Kidney glomerular epithelial cell (primary cell): Measurements from ENCODE around the gene ANG.
"Not testable (repeated sequence)": the region's sequence is repeated elsewhere in the genome, so short reads cannot be mapped to it uniquely, and the experiment has no call there.

Experiments used
- DNase-seq: peaks from one replicate; lab custom pipeline; 2025; lab: John Stamatoyannopoulos, UW

Gene ANG

DNA sequence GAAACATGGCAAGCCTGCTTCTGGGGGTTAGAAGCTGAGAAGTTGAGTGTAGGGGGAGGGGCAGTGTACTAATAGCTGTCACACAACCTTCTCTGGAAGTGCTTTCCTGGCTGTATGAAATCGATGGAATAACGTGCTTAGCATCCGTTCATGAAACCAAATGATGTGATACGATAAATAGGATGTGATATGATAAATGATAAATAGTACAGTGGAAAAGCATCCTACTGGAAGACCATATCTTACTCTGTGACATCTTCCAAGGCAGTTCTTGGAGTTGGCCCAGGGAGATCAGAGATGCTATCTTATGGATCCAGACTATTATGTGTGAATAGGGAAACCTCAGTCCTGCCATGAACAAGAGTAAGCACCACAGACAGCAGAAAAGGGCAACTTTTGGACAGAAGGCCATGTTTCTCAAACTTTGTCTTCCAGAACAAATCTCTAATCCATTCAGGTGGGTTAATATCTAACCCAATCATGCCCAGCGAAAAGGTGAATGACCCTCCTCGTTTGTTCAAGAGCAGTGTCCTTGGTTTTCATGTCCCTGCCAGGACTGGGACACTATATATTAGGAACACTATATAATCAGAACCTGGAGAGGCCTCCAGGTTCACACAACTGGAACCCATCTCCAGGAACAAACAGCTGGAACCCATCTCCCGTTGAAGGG lies at the start of gene ANG:
Gene ANG, plus strand, starts transcription at position 598 of the 673 bp plus-strand sequence. CDS start 4,801 bp downstream, outside the sequence.
- no peak for DNase-seq

DNA sequence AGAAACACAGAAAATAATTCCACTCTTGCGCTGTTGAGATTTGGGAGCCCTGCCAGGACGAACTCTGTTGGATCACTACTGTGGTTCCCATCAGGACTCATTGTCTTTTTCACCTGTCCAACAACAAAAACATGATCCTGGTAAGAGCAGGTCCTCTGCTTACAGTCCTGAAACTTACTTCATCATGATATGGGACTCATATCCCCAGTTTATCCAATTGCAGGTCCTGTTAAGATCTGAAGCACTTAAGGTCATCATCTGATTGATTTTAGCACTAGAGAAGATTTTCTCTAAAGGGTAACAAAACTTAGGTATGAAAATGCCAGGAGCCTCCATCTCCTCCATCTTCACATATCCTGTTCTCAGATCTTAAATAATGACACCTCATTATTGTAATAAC lies 47.0 kb upstream of the ANG start, which contains the start of gene OR6S1:
Gene OR6S1, minus strand, starts transcription at position 101 of the 400 bp plus-strand sequence. Its CDS starts 0 bp downstream, at position 101.
- DNase-seq, result no peak

DNA sequence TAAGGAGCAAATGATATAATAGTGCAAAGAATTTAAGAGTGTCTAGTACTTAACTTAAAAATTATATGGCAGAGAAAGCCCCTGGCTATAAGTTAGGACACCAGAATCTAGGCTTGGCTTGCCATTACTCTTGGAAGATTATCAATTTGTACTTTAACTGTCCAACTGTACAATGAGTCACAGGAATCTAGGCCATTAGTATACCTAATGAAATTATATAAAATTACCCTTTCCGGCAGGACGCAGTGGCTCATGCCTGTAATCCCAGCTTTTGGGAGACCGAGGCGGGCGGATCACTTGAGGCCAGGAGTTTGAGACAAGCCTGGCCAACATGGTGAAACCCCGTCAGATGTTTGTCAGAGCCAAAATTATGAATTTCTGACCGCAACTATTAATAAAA lies 46.4 kb upstream of the ANG start:
- DNase-seq, result no peak

- not testable (repeated sequence) for DNase-seq
These were observed 45.8 kb upstream of the ANG start for GRCh38 chr14:20642755-20643154.

DNA sequence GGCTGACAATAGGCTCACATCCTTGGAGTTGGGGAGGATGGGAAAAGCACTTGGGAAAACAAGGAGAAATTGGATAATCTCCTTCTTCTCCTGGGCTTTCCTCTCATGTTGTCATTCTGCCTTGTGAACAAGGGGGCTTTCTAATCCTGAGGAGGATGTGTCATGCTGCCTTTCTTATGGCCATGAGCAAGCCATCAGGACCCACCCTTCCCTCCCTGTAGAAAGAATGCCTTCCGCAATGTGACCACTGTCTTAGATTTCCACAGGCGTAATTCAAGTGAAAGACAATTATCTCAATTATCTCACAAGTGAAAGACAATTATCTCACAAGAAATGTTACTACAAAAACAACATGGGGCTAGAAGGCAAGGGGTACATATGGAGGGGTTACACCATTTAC lies 44.0 kb upstream of the ANG start:
- DNase-seq, result no peak

GRCh38 chr14:20645481-20645880 lies 43.1 kb upstream of the ANG start:
- no peak for DNase-seq

DNA sequence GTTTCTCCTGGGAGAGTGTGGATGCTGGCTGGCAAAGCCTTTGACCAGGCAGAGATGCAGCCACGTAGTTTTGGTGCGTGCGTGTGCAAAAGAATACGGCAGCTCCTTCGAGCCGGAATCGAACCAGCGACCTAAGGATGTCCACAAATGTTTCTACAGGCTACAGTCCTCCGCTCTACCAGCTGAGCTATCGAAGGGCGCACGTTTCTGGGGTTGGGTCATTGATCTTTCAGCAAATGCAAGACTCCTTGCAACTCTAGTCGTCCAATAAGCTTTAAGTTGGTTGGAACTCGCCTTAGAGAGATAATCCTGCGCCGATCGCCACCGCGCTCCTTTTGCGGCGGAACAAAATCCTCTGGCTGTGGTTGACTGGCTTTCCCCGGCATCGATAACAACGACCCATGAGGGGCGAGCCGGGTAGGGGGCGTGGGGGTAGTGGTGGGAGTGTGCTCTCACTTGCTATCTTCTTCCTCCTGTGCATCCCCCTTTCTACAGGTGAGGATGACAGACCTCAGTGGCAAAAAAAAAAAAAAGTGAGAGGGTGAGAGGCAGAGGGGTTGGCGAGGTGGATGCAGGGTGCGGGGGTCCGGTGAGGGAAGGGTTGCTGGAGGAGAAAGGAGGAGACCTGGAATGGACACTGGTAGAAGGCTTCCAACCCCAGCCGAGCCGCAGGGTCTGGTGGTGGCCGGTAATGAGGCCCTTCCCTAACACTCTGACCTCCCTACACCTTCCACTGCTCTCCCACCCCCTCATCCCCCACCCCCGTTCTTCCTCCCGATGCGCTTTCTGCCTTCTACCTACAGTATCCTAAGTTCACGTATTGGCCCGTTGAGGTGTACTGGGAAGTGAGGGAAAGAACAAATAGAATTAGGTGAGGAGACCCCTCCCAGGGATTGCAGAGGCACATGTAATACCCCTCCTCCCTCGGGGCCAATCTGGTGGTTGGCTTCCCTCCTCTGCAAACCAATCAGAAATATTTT lies 35.3 kb upstream of the ANG start:
- peak; percentile 58 for DNase-seq

DNA sequence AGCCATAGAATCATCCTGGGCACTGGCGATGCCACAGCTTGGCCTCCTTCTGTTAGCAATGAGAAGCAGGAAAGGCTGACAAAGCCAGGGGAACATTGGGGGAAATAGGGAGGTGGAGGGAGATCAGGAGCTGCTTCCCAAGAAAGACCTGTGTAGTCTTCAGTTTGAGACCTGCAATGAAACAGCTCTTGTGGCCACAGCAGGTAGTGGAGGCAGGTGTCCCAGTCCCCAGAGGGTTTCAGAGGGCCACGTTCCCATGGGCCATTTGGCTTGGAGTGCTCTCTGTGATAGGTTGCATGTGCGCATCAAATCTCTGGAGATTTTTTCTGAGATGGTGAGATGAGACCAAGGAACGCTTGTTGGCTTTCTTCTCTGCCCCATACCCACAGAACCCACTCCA lies 32.7 kb upstream of the ANG start:
- no peak for DNase-seq

GRCh38 chr14:20656274-20656673 lies 32.3 kb upstream of the ANG start:
- DNase-seq, result no peak

GRCh38 chr14:20657216-20658211 lies 31.1 kb upstream of the ANG start:
- no peak for DNase-seq

- no peak for DNase-seq
These were observed 30.3 kb upstream of the ANG start for GRCh38 chr14:20658246-20658645.

GRCh38 chr14:20659336-20659735 lies 29.2 kb upstream of the ANG start:
- no peak for DNase-seq

- DNase-seq, result no peak
These were observed 28.7 kb upstream of the ANG start for GRCh38 chr14:20659813-20660395.

DNA sequence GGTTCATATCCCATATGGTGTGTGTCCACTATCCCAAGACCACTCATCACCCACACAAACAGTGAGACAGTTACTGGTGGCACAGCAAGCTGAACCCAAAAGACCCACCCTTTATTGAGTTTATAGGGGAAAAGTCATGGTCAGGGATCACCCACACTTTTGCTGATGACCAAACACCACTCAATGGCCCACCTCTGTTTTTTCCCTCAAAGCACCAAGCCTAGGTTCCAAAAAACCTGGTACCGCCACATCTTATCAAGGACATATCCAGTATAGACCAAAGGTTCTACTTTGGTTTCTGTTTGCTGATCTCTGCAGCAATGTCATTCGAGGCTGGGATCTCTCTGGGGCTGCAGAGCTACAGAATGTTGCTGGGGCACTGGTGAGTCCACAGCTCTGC lies 27.4 kb upstream of the ANG start:
- DNase-seq, result no peak

GRCh38 chr14:20662968-20663732 lies 25.4 kb upstream of the ANG start:
- DNase-seq, result peak; percentile 83

DNA sequence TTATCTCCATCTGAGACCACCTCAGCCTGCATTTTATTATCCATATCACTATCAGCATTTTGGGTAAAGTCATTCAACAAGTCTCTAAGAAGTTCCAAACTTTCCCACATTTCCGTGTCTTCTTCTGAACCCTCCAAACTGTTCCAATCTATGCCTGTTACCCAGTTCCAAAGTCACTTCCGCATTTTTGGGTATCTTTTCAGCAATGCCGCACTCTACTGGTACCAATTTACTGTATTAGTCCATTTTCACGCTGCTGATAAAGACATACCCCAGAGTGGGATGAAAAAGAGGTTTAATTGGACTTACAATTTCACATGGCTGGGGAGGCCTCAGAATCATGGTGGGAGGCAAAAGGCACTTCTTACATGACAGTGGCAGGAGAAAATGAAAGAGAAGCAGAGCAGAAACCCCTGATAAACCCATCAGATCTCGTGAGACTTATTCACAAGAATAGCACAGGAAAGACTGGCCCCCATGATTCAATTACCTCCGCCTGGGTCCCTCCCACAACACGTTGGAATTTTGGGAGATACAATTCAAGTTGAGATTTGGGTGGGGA lies 22.1 kb upstream of the ANG start:
- DNase-seq, result not testable (repeated sequence)

DNA sequence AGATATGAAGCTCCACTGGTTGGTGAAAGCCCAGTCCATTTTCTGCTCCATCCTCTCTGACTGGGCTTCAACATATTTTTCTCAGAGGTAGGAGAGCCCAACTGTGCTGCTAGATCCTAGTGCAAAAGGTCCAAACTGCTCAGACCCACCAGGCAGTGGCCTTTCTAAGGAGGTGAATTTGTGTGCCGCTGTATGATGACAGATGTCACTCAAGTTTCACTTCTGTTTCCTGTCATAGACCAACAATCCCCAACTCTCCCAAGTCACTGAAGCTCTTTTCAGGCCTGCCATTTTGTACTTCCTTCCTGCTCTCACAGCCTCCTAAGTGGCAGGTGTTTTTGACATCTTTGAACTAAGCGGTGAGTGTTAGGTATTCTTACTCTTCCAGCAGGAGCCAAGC lies 20.6 kb upstream of the ANG start:
- no peak for DNase-seq

GRCh38 chr14:20668969-20669368 lies 19.6 kb upstream of the ANG start:
- no peak for DNase-seq

DNA sequence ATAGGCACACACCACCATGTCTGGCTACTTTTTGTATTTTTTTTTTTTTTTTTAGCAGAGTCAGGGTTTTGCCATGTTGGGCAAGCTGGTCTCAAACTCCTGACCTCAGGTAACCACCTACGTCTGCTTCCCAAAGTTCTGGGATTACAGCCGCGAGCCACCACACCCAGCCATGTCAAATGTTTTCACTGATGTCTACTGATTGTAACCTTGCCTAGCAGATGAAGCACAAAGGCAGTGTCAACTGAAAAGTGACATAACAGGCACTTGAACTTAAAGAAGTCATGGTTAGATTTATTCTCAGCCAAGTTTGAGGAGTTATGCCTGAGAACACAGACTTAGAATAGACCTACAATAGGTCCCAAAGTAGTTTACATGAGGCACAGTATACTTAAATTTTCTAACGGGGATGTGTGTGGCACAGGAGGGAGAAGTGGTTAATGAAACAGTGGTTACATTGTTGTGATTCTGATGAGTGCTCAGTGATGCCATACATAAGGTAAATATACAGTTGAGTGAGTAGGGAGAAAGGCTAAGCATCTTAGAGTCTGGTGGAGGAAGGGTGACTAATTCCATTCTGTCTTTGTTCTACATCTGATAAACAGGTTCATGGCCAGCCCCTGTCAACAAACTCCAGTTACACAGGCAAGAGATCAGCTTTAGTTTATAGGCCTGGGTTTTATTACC lies 16.8 kb upstream of the ANG start:
- DNase-seq, result peak; percentile 59

- DNase-seq, result no peak
These were observed 12.9 kb upstream of the ANG start for GRCh38 chr14:20675669-20676068.
